GM13977 (cell line): Measurements from ENCODE around the gene ZNF280D.
A peak's percentile ranks its signal among the peaks of the same experiment; 100 is the strongest.

Source experiments
- DNase-seq: peaks from one replicate; pipeline ENCODE4 v3.0.0; 2012; ENCODE audit warnings: low spot score
- CTCF ChIP-seq: IDR thresholded peaks from 2 replicates; pipeline ENCODE4 v1.5.1; 2012; ENCODE audit warnings: mild to moderate bottlenecking, control low read depth; ENCODE audit not compliant: insufficient read depth; ENCODE audit errors: extremely low read depth, missing control alignments
- in situ Hi-C: fragments of 300-500 bp; cut with MboI; formaldehyde crosslinking; loops from one replicate; pipeline ENCODE4 v1.12.0; 2022; ENCODE audit warnings: low sequenced_read_pairs, low pct_unique_long_range_greater_than_20kb, mixed read lengths, inconsistent platforms; ENCODE audit not compliant: unreplicated experiment

ZNF280D gene

GRCh38 chr15:56775641-56776040, 42.3 kb upstream of the ZNF280D start:
- no peak for DNase-seq
- TF ChIP-seq CTCF = no peak
- in situ Hi-C loops = no loop called here

GRCh38 chr15:56774356-56774755, 41.0 kb upstream of the ZNF280D start:
- no peak for TF ChIP-seq CTCF
- in situ Hi-C loops = no loop called here
- no peak for DNase-seq

GRCh38 chr15:56772868-56773639, 39.7 kb upstream of the ZNF280D start:
- in situ Hi-C loops = no loop called here
- TF ChIP-seq CTCF = no peak
- no peak for DNase-seq

- DNase-seq = no peak
- in situ Hi-C loops = no loop called here
- TF ChIP-seq CTCF = no peak
These were observed 36.9 kb upstream of the ZNF280D start for GRCh38 chr15:56770173-56770572.

GRCh38 chr15:56767315-56767714, 34.0 kb upstream of the ZNF280D start:
- in situ Hi-C loops = no loop called here
- DNase-seq = peak; percentile 11
- no peak for TF ChIP-seq CTCF

GRCh38 chr15:56765251-56765650, 31.9 kb upstream of the ZNF280D start:
- DNase-seq = no peak
- in situ Hi-C loops = no loop called here
- no peak for TF ChIP-seq CTCF
